ENCODE results near the gene MUTYH. TPM values are rescaled to one million over a fixed set of nuclear protein-coding genes. Genes with fewer than 3 reads are reported as not detected.

MUTYH gene
- total RNA-seq, 2 experiments from 2014 or later = 52.6 to 70.1 TPM

DNA sequence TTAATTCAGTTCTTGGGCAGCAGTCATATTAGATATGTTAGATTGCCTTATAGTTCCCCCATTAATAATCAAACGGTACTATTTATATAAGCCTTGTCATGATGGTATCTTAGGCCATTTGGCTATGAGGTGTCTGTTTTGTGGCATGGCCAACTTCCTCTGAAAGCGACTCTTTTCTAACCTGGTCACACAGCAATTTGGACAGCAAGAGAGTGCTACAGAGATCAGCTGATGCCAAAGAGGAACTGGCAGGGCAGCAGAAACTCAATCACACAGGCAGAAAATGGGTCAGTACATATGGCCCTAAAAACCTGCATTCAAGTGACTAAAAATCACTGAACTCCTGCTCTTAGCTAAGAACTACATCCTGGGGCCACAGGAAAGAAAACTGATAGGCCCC, 13.4 kb upstream of the MUTYH start:
- Histone ChIP-seq H3K4me3 (ENCODE audit: low read depth, low read length, poor library complexity, severe bottlenecking) (no peak overlapping the region), H3K4me2 (ENCODE audit: low read length) (no peak overlapping the region), H4K20me1 (ENCODE audit: insufficient read depth, low read length) (no peaks in the 10 kb centered on the region), H3K27ac (ENCODE audit: low read depth, low read length, poor library complexity, severe bottlenecking) (no peak overlapping the region), H3K36me3 (ENCODE audit: insufficient read depth, low read length) (no peaks in the 10 kb centered on the region), H2AFZ (ENCODE audit: low read length) (no peak overlapping the region), H3K4me1 (ENCODE audit: insufficient read depth, low read length, poor library complexity, severe bottlenecking) (peaks cover 11% of the 10 kb centered on the region), H3K9me2 (ENCODE audit: insufficient read depth, low read length) (no peaks in the 10 kb centered on the region), H3K9me3 (ENCODE audit: low read length) (no peaks in the 10 kb centered on the region), H3K79me2 (ENCODE audit: insufficient read depth, low read depth, low read length) (no peaks in the 10 kb centered on the region)
- TF ChIP-seq EZH2phosphoT487 (IDR thresholded peaks at IDR 0.05; ENCODE audit: borderline replicate concordance, low read depth, low read length) = no peak
- TF ChIP-seq, protein P1, sequence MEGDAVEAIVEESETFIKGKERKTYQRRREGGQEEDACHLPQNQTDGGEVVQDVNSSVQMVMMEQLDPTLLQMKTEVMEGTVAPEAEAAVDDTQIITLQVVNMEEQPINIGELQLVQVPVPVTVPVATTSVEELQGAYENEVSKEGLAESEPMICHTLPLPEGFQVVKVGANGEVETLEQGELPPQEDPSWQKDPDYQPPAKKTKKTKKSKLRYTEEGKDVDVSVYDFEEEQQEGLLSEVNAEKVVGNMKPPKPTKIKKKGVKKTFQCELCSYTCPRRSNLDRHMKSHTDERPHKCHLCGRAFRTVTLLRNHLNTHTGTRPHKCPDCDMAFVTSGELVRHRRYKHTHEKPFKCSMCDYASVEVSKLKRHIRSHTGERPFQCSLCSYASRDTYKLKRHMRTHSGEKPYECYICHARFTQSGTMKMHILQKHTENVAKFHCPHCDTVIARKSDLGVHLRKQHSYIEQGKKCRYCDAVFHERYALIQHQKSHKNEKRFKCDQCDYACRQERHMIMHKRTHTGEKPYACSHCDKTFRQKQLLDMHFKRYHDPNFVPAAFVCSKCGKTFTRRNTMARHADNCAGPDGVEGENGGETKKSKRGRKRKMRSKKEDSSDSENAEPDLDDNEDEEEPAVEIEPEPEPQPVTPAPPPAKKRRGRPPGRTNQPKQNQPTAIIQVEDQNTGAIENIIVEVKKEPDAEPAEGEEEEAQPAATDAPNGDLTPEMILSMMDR (conservative IDR thresholded peaks at IDR 0.05; ENCODE audit: low read length) = no peak
- BruUV-seq (replicated peaks) = no TSS peak
- ChIA-PET POLR2A (interaction anchor here (1.2 kb wide), 2 partner anchors 11 to 20 kb away, joined by 3 to 9 read pairs; no protein-coding TSS in a partner anchor), CTCF (ENCODE audit: unreplicated experiment) (no interaction called here)
- intact Hi-C loops (cut with micrococcal nuclease; ENCODE audit: unreplicated experiment) = no loop called here
- DNase-seq (ENCODE audit: low spot score) = no peak

DNA sequence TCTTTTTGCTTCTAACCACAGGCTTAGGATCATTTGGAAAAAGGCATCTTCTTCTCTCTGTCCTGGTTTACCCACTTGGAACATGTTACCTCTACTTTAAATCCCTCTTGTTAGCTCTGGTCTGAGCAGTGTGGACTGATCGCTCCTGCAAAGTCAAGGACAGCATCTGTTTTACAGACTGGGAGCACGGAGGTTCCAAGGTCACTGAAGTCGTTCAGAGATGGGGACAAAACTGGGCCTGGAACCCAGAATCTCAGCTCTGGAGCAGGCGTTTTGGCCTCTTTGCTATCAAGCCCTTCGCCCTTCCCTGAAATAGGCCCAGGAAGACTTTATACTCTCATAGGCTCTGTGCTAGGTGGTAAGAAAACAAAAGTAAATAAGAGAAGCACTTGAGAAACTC, 11.3 kb upstream of the MUTYH start:
- no peaks in the 10 kb centered on the region for H3K9me3 ChIP-seq (ENCODE audit: low read length)
- no peak overlapping the region for H3K4me2 ChIP-seq (ENCODE audit: low read length)
- ChIA-PET POLR2A (interaction anchor here (1.0 kb wide), 1 partner anchor 30 kb away, joined by 3 read pairs; no protein-coding TSS in a partner anchor), CTCF (ENCODE audit: unreplicated experiment) (no interaction called here)
- no TSS peak for BruUV-seq (replicated peaks)
- H3K36me3 ChIP-seq (ENCODE audit: insufficient read depth, low read length) = peaks cover 8% of the 10 kb centered on the region; the same call in 1 of the 2 replicates
- H3K4me3 ChIP-seq (ENCODE audit: low read depth, low read length, poor library complexity, severe bottlenecking) = no peak overlapping the region
- TF ChIP-seq, protein P1 (conservative IDR thresholded peaks at IDR 0.05; ENCODE audit: low read length) = no peak
- TF ChIP-seq EZH2phosphoT487 (IDR thresholded peaks at IDR 0.05; ENCODE audit: borderline replicate concordance, low read depth, low read length) = no peak
- H3K9me2 ChIP-seq (ENCODE audit: insufficient read depth, low read length) = no peaks in the 10 kb centered on the region
- H3K27ac ChIP-seq (ENCODE audit: low read depth, low read length, poor library complexity, severe bottlenecking) = no peak overlapping the region
- peaks cover 11% of the 10 kb centered on the region for H3K4me1 ChIP-seq (ENCODE audit: insufficient read depth, low read length, poor library complexity, severe bottlenecking)
- intact Hi-C loops (cut with micrococcal nuclease; ENCODE audit: unreplicated experiment) = no loop called here
- H4K20me1 ChIP-seq (ENCODE audit: insufficient read depth, low read length) = no peaks in the 10 kb centered on the region
- DNase-seq (ENCODE audit: low spot score) = no peak
- H3K79me2 ChIP-seq (ENCODE audit: insufficient read depth, low read depth, low read length) = no peaks in the 10 kb centered on the region
- H2AFZ ChIP-seq (ENCODE audit: low read length) = no peak overlapping the region

DNA sequence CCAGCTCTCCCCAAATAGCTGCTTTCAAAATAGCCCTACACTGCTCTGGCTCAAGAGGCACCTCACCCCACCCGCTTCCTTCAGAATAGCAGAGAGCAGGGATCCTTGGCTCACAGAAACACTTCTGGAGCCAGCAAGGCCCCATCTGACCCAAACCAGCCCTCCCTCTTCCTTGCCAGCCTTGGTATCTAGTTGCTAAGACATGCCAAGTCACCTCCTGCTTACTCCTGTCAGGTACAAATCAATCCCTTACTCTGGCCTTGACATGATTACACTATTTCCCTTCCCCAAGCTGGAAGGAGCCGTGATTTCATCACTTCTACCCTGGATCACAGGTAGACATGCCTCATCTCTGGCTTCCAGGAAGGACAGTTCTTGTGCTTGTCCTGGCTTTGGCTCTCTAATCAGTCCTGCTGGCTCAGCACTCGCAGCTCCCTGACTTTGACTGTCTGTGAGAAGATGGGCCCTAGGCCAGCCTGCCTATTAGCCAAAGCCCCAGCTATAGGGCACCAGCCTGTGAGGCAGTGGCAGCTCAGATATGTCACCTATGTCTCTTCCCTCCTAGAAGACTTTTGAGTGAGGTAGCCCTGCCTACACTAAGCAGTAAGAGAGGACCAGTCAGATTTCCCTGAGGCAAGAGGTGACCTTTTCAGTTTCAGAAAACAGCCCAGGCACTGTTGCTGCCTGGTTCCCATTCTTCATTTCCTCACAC, 8.9 kb upstream of the MUTYH start:
- ChIA-PET POLR2A (interaction anchor here (0.6 to 2.1 kb wide), 5 partner anchors 9 to 145 kb away, joined by 3 to 13 read pairs (median 3); partner anchors contain the start of genes MUTYH and TOE1), CTCF (ENCODE audit: unreplicated experiment) (interaction anchor here (1.1 kb wide), 1 partner anchor 151 kb away, joined by 4 read pairs; the partner anchor contains the start of genes CCDC163 and MMACHC)
- H4K20me1 ChIP-seq (ENCODE audit: insufficient read depth, low read length) = no peaks in the 10 kb centered on the region
- no peak overlapping the region for H3K27ac ChIP-seq (ENCODE audit: low read depth, low read length, poor library complexity, severe bottlenecking)
- no peak overlapping the region for H3K4me2 ChIP-seq (ENCODE audit: low read length)
- no peak overlapping the region for H2AFZ ChIP-seq (ENCODE audit: low read length)
- DNase-seq (ENCODE audit: low spot score) = no peak
- BruUV-seq (replicated peaks) = no TSS peak
- H3K4me3 ChIP-seq (ENCODE audit: low read depth, low read length, poor library complexity, severe bottlenecking) = no peak overlapping the region
- no peaks in the 10 kb centered on the region for H3K79me2 ChIP-seq (ENCODE audit: insufficient read depth, low read depth, low read length)
- peaks cover 32% of the 10 kb centered on the region for H3K36me3 ChIP-seq (ENCODE audit: insufficient read depth, low read length)
- H3K9me2 ChIP-seq (ENCODE audit: insufficient read depth, low read length) = no peaks in the 10 kb centered on the region
- H3K4me1 ChIP-seq (ENCODE audit: insufficient read depth, low read length, poor library complexity, severe bottlenecking) = no peaks in the 10 kb centered on the region
- TF ChIP-seq, protein P1 (conservative IDR thresholded peaks at IDR 0.05; ENCODE audit: low read length) = no peak
- TF ChIP-seq EZH2phosphoT487 (IDR thresholded peaks at IDR 0.05; ENCODE audit: borderline replicate concordance, low read depth, low read length) = no peak
- H3K9me3 ChIP-seq (ENCODE audit: low read length) = no peaks in the 10 kb centered on the region
- intact Hi-C loops (cut with micrococcal nuclease; ENCODE audit: unreplicated experiment) = no loop called here
